ENCODE data around the gene GJC2. TPM values are rescaled to one million over a fixed set of nuclear protein-coding genes. Genes with fewer than 3 reads are reported as not detected.

GJC2 gene
- total RNA-seq, 1 donor from 2014 or later: 1.3 TPM

DNA sequence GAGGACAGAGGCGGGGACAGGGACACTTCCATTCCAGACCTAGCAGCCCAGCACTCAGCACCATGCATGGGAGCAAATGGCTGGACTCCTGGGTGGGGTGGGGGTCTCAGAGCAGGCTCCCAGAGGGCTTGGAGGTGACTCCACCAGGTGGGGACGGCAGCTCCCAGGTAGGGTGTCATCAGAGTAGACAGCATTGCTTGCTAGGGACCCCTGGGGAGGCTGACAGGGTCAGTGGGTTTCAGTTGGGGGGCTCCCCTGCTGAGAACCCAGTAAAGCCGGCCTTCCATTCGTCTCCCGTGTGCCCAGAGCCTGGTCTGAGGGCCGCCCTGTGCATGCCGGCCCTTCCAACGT lies 4.8 kb upstream of the GJC2 start:
- Mint-ChIP-seq H3K4me3 (no peak overlapping the region), H3K27me3 (peaks cover under 1% of the 10 kb centered on the region), H3K9me3 (no peaks in the 10 kb centered on the region), H3K4me1 (ENCODE audit: unreplicated experiment) (peaks cover 15% of the 10 kb centered on the region), H3K27ac (peak overlapping the region; percentile 41), H3K36me3 (no peaks in the 10 kb centered on the region)
- TF ChIP-seq, protein P1, sequence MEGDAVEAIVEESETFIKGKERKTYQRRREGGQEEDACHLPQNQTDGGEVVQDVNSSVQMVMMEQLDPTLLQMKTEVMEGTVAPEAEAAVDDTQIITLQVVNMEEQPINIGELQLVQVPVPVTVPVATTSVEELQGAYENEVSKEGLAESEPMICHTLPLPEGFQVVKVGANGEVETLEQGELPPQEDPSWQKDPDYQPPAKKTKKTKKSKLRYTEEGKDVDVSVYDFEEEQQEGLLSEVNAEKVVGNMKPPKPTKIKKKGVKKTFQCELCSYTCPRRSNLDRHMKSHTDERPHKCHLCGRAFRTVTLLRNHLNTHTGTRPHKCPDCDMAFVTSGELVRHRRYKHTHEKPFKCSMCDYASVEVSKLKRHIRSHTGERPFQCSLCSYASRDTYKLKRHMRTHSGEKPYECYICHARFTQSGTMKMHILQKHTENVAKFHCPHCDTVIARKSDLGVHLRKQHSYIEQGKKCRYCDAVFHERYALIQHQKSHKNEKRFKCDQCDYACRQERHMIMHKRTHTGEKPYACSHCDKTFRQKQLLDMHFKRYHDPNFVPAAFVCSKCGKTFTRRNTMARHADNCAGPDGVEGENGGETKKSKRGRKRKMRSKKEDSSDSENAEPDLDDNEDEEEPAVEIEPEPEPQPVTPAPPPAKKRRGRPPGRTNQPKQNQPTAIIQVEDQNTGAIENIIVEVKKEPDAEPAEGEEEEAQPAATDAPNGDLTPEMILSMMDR (conservative IDR thresholded peaks at IDR 0.05): no peak
- no peak for DNase-seq (ENCODE audit: extremely low spot score, unreplicated experiment)

DNA sequence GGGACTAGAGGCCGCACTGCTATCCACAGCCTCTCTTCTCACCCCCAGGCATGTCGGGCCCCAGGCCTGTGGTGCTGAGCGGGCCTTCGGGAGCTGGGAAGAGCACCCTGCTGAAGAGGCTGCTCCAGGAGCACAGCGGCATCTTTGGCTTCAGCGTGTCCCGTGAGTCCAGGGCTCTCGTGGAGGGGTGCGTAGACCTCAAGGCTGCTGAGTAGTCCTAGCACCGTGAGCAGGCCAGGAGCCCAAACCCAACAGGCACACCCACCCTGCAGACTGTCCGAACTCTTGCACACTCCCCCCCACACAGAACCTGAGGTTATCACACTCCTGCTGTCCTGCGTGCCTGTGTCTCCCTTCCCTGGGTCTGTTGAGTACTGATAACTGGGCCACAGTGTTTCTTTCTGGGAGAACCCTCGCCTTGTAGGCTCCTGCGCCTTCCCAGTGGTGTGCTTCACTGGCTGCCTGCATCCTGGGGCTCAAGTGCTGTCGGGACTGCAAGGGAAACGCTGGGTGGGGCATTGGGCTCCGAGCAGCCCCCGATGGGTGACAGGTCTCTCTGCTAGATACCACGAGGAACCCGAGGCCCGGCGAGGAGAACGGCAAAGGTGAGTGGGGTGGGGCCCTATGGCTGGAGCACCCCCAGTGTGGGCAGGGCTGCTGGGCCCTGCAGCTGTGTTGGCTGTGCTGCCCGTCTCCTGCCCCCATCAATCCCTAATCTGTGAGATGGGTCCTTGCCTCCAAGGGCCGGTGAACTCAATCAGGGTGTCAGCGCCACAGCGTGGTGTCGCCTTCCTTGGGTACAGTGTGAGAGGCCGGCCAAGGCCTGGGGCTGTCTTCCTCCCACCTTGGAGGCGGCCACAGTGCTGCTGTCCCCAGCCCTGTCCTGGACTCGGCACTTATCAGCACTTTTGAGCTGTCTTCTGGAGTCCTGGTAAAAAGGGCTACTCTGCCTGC lies 4.0 kb upstream of the GJC2 start:
- TF ChIP-seq, protein P1 (conservative IDR thresholded peaks at IDR 0.05): no peak
- Mint-ChIP-seq H3K27ac (no peak overlapping the region), H3K4me3 (no peak overlapping the region), H3K4me1 (ENCODE audit: unreplicated experiment) (peaks cover 15% of the 10 kb centered on the region), H3K9me3 (no peaks in the 10 kb centered on the region), H3K36me3 (no peaks in the 10 kb centered on the region), H3K27me3 (no peaks in the 10 kb centered on the region)
- DNase-seq (ENCODE audit: extremely low spot score, unreplicated experiment): no peak

DNA sequence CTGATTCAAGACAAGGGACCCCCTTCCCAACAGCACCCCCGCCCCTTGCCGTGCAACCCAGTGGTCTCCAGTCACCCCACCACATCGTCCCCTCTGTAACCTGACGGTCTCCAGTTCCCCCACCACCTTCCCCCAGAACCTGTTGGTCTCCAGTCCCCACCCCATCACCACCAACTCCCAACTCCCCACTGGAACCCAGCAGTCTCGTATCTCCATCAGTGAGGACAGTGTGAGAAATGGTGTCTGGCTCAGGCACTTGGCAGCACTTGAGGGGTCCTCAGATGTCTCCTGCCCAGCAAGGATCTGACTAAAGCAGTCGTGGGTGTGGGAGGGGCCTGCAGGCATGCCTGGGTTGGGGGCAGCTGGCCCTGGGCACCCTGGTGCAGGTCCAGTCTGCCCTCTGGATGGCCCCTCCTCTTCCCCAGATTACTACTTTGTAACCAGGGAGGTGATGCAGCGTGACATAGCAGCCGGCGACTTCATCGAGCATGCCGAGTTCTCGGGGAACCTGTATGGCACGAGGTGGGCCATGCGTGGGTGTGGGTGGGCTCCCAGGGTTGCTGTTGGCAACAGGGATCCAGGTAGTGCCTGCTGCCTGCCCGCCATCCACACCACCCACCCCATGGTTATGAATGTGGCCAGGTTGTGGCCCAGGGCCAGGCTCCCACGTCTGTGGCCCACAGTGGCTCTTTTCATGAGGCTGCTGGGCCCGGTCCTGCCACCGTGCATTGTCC lies 3.1 kb upstream of the GJC2 start:
- Mint-ChIP-seq H3K27me3 (no peaks in the 10 kb centered on the region), H3K36me3 (no peaks in the 10 kb centered on the region)

DNA sequence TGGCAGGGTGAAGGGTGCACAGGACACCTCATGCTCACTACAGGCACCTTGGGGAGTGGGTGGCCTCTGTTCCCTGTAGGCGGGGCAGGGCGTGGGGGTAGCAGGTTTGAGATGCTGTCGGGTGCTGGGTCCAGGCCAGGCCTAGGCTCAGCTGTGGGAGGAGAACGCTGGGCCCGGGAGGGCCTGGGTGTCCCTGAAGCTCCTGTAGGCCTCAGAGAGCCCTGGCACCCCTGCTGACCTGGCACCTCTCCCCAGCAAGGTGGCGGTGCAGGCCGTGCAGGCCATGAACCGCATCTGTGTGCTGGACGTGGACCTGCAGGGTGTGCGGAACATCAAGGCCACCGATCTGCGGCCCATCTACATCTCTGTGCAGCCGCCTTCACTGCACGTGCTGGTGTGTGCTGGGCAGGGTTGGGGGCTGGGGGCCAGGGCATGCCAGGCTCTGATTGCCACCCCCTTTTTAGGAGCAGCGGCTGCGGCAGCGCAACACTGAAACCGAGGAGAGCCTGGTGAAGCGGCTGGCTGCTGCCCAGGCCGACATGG lies 2.5 kb upstream of the GJC2 start:
- Mint-ChIP-seq H3K9me3 (no peaks in the 10 kb centered on the region), H3K27ac (no peak overlapping the region), H3K36me3 (no peaks in the 10 kb centered on the region), H3K4me1 (ENCODE audit: unreplicated experiment) (peaks cover 15% of the 10 kb centered on the region), H3K27me3 (no peaks in the 10 kb centered on the region), H3K4me3 (no peak overlapping the region)
- TF ChIP-seq, protein P1 (conservative IDR thresholded peaks at IDR 0.05): no peak
- DNase-seq (ENCODE audit: extremely low spot score, unreplicated experiment): no peak

More for the DNA sequence above, 3.1 kb upstream of the GJC2 start:
- TF ChIP-seq, protein P1 (conservative IDR thresholded peaks at IDR 0.05): no peak
- H3K9me3 Mint-ChIP-seq: no peaks in the 10 kb centered on the region
- no peak overlapping the region for H3K27ac Mint-ChIP-seq
- no peak for DNase-seq (ENCODE audit: extremely low spot score, unreplicated experiment)
- H3K4me3 Mint-ChIP-seq: no peak overlapping the region
- peaks cover 15% of the 10 kb centered on the region for H3K4me1 Mint-ChIP-seq (ENCODE audit: unreplicated experiment)

DNA sequence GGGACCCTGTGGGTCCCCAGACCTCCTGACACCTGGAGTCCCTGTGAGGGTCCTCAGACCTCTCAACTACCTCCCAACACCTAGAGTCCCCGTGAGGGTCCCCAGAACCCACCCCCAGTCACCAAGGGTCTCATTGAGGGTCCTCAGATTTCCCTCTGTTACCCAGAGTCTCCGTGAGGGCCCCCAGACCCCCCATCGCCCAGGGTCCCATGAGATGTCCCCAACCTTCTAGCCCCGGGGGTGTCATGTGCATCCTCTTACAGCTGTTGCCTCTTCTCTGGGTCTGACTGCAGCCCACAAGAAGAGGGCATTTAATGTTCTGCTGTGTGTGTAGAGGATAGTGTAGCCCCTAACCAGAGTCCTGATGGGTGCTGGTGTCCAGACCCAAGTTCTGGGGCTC lies 2.0 kb upstream of the GJC2 start:
- Mint-ChIP-seq H3K36me3 (no peaks in the 10 kb centered on the region), H3K4me3 (no peak overlapping the region), H3K4me1 (ENCODE audit: unreplicated experiment) (peaks cover 14% of the 10 kb centered on the region)

More for the DNA sequence above, 2.0 kb upstream of the GJC2 start:
- H3K27ac Mint-ChIP-seq: no peak overlapping the region
- no peak for DNase-seq (ENCODE audit: extremely low spot score, unreplicated experiment)
- no peaks in the 10 kb centered on the region for H3K27me3 Mint-ChIP-seq
- TF ChIP-seq, protein P1 (conservative IDR thresholded peaks at IDR 0.05): no peak
- no peaks in the 10 kb centered on the region for H3K9me3 Mint-ChIP-seq

All from type B pancreatic cell (in vitro differentiated cells).